ENCODE results near the gene MXRA7.
"Not testable (repeated sequence)": the region's sequence is repeated elsewhere in the genome, so short reads cannot be mapped to it uniquely, and the experiment has no call there.

Gene MXRA7, protein sequence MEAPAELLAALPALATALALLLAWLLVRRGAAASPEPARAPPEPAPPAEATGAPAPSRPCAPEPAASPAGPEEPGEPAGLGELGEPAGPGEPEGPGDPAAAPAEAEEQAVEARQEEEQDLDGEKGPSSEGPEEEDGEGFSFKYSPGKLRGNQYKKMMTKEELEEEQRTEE

DNA sequence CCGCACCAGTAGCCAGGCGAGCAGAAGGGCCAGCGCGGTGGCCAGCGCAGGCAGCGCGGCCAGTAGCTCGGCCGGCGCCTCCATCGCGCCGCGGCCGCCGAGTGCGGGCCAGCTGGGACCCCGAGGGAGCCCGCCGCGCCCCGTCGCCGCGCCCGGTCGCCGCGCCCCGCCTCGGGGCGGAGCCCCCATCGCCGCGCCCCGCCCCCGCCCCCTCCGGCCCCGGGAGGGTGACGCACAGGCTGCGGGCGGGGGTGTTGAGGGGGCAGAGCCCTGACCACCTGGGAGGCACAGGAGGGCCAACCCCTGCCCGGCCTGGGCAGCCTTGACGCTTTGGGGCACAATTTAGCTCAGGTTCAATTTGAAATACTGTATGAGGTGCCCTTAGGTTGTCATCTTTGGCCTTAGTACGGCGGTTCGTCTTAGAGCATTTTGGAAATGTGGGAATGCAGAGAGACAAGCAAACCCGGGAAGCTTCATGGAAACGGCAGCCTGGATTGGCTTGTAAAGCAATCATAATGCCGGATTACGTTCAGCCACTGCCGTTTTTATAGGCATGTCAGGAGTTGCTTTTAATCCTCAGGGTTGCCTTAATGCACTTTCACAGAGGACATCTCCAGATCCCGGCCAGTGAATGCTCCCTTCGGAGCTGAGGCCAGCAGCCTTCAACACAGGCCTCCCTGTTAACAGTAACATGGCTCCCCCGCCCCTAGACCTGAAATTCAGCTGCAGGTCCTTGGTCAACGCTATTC is at the start of gene MXRA7:
MXRA7 (minus strand) TSS at position 103 of the 749 bp plus-strand sequence; CDS start at position 84, 19 bp downstream.
- peak; percentile 37 for DNase-seq

GRCh38 chr17:76758570-76758969 is 47.8 kb upstream of the MXRA7 start:
- no peak for DNase-seq

DNA sequence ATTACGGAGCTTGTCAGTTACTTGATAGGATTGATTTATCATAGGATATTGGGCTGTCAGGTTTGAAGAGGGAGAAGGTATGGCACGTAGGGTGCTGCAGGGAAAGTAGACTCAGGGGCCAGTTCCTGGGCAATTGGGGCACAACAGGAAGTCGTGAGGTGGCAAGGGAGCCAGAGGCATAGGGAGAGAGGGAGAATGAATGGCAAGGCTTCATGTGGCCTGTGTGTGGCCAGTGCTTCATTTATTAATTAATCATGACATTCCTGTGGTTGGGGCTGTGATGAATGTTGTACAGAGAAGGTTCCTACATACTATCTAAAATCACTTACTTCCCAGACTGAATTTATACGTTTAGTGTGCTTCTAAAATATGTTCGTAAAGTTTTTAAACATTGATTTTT is 46.5 kb upstream of the MXRA7 start:
- DNase-seq, result no peak

DNA sequence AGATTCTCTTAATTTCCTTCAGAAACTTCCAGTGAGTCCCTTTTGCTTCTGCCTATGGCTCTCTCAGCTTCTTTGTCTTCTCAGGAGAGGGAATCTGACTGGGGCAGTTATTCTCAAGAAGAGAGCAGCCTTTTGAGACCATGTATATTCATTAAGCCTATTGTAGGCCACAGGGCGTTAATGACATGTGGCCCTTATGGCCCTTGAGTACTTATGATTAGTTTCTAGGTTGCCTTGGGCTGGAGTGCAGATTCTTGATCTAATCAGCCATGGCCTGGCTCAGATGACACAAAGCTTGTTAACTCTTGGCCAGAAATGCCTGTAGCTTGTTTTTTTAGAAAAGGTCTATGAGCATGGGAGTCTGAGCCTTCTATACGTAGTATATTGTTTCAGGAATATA is 44.5 kb upstream of the MXRA7 start:
- DNase-seq, result no peak

- DNase-seq, result no peak
Measured at GRCh38 chr17:76753061-76753961, 42.5 kb upstream of the MXRA7 start.

DNA sequence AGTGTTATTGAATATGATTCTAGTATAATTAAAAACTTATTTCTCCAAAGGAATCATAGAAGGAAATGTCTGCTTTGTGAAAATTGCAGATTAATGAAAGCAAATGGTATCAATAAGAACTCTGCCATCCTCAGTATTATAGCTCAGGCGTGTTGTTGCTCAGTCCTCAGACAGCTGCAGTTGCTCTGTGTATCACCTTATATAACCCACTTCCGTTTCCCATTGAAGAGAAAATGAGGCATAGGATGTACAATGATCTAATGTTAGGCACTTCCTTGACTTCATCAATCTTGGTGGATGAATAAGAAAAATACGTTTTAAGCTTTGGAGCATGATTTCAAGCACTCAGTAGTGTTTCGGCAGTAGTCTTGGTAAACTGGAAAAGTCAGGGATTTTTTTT is 41.2 kb upstream of the MXRA7 start:
- no peak for DNase-seq

- DNase-seq, result no peak
Measured at GRCh38 chr17:76751416-76751993, 40.7 kb upstream of the MXRA7 start.

DNA sequence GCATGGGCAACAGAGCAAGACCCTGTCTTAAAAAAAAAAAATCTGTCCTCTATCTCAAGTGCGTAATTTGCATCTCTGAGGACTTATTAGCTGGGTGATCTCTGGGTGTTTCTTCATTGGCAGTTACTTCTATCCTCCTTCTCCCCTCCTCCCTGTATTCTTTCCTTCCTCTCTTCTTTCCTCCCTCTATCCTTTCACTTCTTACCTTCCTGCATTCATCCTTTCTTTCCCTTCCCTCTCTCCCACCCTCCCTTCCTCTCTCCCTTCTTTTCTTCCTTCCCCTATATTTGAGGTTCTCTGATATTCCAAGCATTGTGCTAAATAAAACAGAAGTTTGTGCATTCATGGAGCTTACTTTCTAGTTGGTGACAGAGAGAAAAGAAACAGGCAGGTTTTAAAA is 37.9 kb upstream of the MXRA7 start:
- DNase-seq, result no peak

DNA sequence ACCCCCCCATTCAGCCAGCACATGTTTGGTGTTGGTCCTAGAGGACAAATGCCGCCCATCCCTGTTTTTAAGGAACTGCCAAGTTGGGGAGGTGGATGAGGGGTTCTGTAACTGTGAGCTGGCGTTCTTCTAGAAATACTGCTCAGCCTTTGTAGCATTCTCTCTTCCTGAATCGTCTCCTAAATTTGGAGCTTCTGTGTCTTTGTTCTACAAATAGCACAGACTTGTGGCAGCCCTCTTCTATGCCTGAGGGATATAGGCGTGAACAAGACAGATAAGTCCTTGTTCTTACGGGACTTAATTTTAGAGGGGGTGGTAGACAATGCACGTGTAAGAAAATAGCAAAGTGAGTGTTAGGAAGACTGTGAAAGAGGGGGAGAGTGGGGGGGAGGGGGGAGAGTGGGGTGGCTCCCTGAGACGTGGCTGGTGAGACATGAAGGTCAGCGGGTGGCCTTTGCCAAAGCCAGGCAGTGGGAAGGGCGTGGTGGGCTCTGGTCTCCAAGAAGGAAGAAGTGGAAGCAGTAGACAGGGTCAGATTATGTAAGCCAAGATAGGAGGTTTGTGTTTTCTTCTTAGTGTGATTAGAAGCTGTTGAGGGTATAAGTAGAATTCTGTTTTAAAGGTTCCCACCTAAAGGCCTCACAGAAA is 37.1 kb upstream of the MXRA7 start:
- DNase-seq, result no peak

DNA sequence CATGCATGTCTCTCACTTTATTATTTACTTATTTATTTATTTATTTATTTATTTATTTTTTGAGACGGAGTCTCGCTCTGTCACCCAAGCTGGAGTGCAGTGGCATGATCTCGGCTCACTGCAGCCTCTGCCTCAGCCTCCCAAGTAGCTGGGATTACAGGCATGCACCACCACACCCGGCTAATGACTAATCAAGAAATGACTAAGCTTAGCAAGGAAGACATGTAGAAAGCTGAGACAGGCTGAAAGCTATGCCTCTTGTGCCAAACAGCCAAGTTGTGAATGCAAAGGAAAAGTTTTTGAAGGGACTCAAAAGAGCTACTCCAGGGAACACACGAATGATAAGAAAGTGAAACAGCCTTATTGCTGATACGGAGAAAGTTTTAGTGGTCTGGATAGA is 35.0 kb upstream of the MXRA7 start:
- DNase-seq, result not testable (repeated sequence)

GRCh38 chr17:76744747-76745146 is 34.0 kb upstream of the MXRA7 start:
- no peak for DNase-seq

- no peak for DNase-seq
Measured at GRCh38 chr17:76742958-76743357, 32.2 kb upstream of the MXRA7 start.

DNA sequence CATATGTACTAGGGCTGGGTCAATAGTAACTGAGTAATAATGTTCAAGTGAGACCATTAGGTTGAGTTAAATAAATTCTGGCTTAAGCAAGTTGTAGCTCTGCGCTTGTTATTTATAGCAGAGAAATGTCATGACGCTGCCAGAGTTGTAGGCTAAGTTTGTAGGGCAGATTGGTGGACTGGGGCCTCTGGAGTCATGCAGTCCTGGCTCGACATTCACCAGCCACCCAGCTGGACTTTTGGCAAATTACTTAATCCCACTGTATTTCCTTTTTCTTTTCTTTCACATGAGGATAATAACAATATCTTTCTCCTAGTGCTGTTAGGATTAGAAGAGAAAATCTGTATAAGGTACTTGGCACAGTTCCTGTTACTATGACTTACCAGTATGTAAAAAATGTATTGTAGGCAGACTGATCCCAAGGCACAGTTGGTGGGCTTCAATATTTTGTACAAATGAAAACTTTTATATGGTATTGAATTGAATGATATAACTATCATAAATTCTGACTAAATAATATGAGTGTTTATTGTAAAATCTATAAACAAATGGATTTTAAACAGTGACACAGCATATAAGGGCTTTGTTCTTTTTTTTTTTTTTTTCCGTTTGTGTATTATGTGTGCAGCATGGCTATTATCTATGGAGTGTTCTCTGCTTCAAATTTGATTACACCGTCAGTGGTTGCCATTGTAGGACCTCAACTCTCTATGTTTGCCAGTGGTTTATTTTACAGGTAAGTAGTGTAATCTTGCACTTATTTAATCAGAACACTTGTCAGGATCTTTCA is 29.8 kb upstream of the MXRA7 start:
- no peak for DNase-seq

DNA sequence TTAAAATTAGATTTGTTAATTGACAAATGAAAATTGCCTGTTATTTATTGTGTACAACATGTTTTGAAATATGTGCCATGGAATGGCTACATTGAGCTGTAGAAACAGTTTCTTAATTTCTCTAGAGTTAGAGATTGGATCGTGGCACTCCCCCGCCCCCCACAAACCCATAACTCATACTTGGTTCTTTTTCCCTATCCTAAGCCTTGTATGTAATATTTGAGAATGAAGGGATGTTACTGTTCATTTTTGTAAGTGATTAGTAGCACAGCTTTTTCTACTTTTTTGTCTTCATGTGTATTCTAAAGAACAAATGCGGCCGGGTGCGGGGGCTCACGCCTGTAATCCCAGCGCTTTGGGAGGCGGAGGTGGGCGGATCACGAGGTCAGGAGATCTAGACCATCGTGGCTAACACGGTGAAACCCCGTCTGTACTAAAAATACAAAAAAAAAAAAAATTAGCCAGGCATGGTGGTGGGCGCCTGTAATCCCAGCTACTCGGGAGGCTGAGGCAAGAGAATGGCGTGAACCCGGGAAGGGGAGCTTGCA is 28.9 kb upstream of the MXRA7 start:
- DNase-seq, result not testable (repeated sequence)

DNA sequence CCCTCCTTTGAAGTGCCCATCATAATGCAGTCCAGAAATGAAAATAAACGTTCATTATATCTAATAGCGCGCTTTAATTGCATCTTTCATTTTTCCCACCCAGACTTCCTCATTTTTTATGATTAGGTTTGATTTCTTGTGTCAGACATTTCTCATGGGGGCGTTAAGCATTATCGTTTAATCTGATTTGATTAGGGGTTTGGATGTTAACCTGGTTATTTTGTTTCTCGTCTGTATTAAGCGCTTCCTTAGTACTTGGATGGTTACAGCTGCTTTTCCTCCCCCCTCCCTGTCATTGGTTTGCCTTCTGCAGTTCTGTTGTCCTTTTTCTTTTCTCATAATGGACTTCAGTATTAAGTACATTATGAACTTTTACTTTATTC is 27.7 kb upstream of the MXRA7 start:
- DNase-seq, result no peak

DNA sequence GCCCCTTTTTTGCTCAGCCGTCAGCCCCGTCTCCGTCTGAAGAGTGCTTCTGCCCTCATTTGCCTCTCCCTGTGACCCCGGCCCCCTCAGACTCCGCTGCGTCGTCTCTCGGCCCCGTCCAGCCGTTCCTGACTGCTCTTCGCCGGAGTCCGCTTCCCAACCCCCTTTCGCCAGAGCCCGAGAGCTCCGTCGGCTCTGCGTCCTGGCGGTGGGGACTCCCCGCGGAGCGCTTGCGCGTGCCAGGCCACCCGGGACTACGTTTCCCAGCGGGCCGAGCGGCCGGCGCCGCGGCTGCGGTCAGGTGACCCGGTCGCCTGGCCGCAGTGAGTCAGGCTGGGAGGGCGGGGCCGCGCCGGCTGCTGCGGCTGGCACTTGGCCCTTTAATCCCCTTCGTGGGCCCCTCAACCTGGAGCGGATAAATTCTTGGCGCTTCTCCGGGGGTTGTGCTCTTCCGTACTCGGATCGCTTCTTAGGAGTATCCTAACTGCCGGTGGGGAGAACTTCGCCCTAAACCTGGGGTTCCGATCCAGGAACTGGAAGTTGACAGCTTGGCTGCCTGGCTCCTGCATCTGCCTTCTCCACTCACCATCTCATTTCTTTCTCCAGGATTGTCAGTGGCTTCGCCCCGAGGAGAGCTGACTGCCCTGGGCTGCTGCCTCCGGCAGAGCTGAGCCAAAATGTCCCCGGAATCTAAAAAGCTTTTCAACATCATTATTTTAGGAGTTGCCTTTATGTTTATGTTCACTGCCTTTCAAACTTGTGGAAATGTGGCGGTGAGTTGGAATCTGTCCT is 27.1 kb upstream of the MXRA7 start, which contains the start of gene MFSD11:
MFSD11 (plus strand) TSS at position 444 of the 792 bp plus-strand sequence; CDS start at position 678, 234 bp downstream.
- DNase-seq, result peak; percentile 95

DNA sequence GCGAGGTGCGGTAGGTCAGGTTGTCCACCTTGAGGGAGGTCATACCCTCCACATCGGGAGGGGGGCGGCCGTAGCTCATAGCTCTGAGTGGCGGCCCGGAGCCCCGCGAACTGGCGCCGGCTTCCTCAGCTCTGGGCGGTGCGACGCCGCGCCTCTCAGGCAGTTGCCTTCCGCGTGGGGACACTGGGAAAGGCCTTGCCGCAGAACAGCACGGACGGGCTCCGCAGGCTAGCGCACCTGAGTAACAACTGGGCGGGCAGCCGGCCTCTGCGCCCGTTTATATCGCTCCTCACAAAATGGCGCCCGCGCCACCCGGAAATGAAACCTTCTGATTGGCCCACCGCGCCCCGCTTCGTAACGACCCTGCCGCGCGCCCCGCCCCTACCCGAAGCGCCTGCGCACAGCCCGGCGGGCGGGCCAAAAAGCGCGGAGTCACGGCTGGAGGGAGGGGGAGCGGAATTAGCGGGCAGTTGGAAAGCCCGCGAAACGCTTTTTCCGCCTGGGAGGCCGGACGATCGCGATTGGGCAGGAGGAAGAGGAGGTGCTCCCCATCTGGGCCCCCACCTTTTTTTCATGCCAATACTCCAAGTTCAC is 26.4 kb upstream of the MXRA7 start, which contains the start of gene SRSF2:
SRSF2 (minus strand) TSS at position 250 of the 594 bp plus-strand sequence; CDS start at position 79, 171 bp downstream.
- DNase-seq, result peak; percentile 99

GRCh38 chr17:76736349-76737081 is 25.8 kb upstream of the MXRA7 start:
- peak; percentile 57 for DNase-seq

Measured in NCI-H1092 treated with DMSO at 0.1 percent for 48 hours (cell line).